ENCODE results near the gene SHISA8. TPM values are rescaled to one million over a fixed set of nuclear protein-coding genes. Genes with fewer than 3 reads are reported as not detected.

Gene SHISA8
- total RNA-seq, 1 donor from 2014 or later, result not detected

GRCh38 chr22:41880653-41881052 is 34.2 kb downstream of the SHISA8 start:
- no peak overlapping the region for H3K27ac ChIP-seq
- intact Hi-C loops (cut with DNase I), result no loop called here
- no peaks in the 10 kb centered on the region for H3K27me3 ChIP-seq
- TF ChIP-seq CTCF (IDR thresholded peaks at IDR 0.05), result no peak
- no peak for DNase-seq (ENCODE audit: low spot score in 2 of 2)
- H3K4me1 ChIP-seq, result no peaks in the 10 kb centered on the region
- H3K9me3 ChIP-seq, result no peaks in the 10 kb centered on the region
- H3K4me3 ChIP-seq, result no peak overlapping the region
- H3K36me3 ChIP-seq, result peaks cover 63 to 96% of the 10 kb centered on the region in 2 donors

- peaks cover 53 to 91% of the 10 kb centered on the region in 2 donors for H3K36me3 ChIP-seq
- intact Hi-C loops (cut with DNase I), result no loop called here
Measured at GRCh38 chr22:41876675-41877074, 38.2 kb downstream of the SHISA8 start.

DNA sequence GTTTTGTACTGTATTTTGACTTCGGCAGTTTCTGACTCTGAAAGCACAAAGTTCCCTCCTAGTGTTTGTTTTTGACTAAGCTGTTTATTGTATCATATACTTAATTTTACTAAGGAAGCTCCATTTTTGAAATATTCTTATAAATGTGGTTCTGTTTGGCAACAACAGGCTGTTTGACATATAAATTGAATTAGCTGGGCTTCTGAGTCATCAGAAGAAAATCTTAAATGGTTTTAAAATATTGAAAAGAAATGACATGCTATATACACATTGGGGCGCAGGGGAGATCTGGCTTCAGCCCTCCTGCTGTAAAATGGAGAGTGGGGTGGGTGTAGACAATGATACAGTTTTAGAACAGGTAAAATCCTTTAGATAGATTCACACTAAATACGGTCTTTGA is 38.6 kb downstream of the SHISA8 start:
- H3K4me1 ChIP-seq, result no peaks in the 10 kb centered on the region
- no peak overlapping the region for H3K27ac ChIP-seq
- peaks cover 53 to 91% of the 10 kb centered on the region in 2 donors for H3K36me3 ChIP-seq
- no peak for DNase-seq (ENCODE audit: low spot score in 2 of 2)
- intact Hi-C loops (cut with DNase I), result no loop called here
- H3K27me3 ChIP-seq, result no peaks in the 10 kb centered on the region
- H3K4me3 ChIP-seq, result no peak overlapping the region
- no peaks in the 10 kb centered on the region for H3K9me3 ChIP-seq
- no peak for TF ChIP-seq CTCF (IDR thresholded peaks at IDR 0.05)

More at GRCh38 chr22:41876675-41877074, 38.2 kb downstream of the SHISA8 start:
- no peaks in the 10 kb centered on the region for H3K27me3 ChIP-seq
- H3K9me3 ChIP-seq, result no peaks in the 10 kb centered on the region
- no peak overlapping the region for H3K27ac ChIP-seq
- DNase-seq (ENCODE audit: low spot score in 2 of 2), result no peak
- TF ChIP-seq CTCF (IDR thresholded peaks at IDR 0.05), result no peak
- H3K4me1 ChIP-seq, result no peaks in the 10 kb centered on the region
- H3K4me3 ChIP-seq, result no peak overlapping the region

- Histone ChIP-seq H3K9me3 (no peaks in the 10 kb centered on the region), H3K36me3 (peaks cover 54 to 91% of the 10 kb centered on the region in 2 donors), H3K27ac (no peak overlapping the region), H3K4me1 (no peaks in the 10 kb centered on the region), H3K4me3 (no peak overlapping the region), H3K27me3 (no peaks in the 10 kb centered on the region)
- DNase-seq (ENCODE audit: low spot score in 2 of 2), result no peak
- intact Hi-C loops (cut with DNase I), result no loop called here
- TF ChIP-seq CTCF (IDR thresholded peaks at IDR 0.05), result no peak
Measured at GRCh38 chr22:41875531-41876270, 39.2 kb downstream of the SHISA8 start.

GRCh38 chr22:41874090-41874489 is 40.8 kb downstream of the SHISA8 start:
- no peak for DNase-seq (ENCODE audit: low spot score in 2 of 2)
- Histone ChIP-seq H3K27ac (no peak overlapping the region), H3K4me3 (no peak overlapping the region), H3K27me3 (no peaks in the 10 kb centered on the region), H3K4me1 (no peaks in the 10 kb centered on the region), H3K36me3 (peaks cover 57 to 91% of the 10 kb centered on the region in 2 donors), H3K9me3 (no peaks in the 10 kb centered on the region)
- intact Hi-C loops (cut with DNase I), result no loop called here
- no peak for TF ChIP-seq CTCF (IDR thresholded peaks at IDR 0.05)

Data from ascending aorta (tissue), 2 donors.